Fibroblast of lung (primary cell): ENCODE measurements around the gene RUSC1. TPM values are rescaled to one million over a fixed set of nuclear protein-coding genes. Genes with fewer than 3 reads are reported as not detected.

Experiments
- DNase-seq, 2 donors: peaks; one replicate each; pipeline versions ENCODE4 v3.0.0 to v3.0.0-alpha.2; 2010; ENCODE audit warnings: low read depth in 2 of 2
- H2AFZ ChIP-seq: 2 replicates; pipeline ENCODE4 v1.5.1; 2012; ENCODE audit warnings: low read length, control low read depth, inconsistent platforms
- H3K27ac ChIP-seq: 2 replicates; pipeline ENCODE4 v1.5.1; 2011; ENCODE audit warnings: low read length, control low read depth; ENCODE audit not compliant: insufficient read depth
- H3K27me3 ChIP-seq: 2 replicates; pipeline ENCODE4 v1.5.1; 2011; ENCODE audit warnings: mild to moderate bottlenecking, low read length; ENCODE audit not compliant: control insufficient read depth, insufficient read depth
- H3K36me3 ChIP-seq: 2 replicates; pipeline ENCODE4 v1.5.1; 2011; ENCODE audit warnings: low read length; ENCODE audit not compliant: control insufficient read depth, insufficient read depth
- H3K4me1 ChIP-seq: 2 replicates; pipeline ENCODE4 v1.5.1; 2011; ENCODE audit warnings: low read length; ENCODE audit not compliant: control insufficient read depth, insufficient read depth; ENCODE audit errors: extremely low read depth
- H3K4me2 ChIP-seq: 2 replicates; pipeline ENCODE4 v1.5.1; 2011; ENCODE audit warnings: low read length, control low read depth; ENCODE audit not compliant: insufficient read depth; ENCODE audit errors: extremely low read depth
- H3K4me3 ChIP-seq, 4 experiments: fragments of 200-600 bp in 1 of 4; sonication (generic) in 1 of 4; replicated peaks in 1 of 4; 2 replicates each; pipeline ENCODE4 v1.5.1; 2011 to 2016; ENCODE audit warnings: low read length in 4 of 4, low read depth in 3 of 4, mild to moderate bottlenecking in 3 of 4, control low read depth in 2 of 4, inconsistent platforms in 1 of 4, mixed read lengths in 1 of 4; ENCODE audit not compliant: insufficient read depth in 1 of 4; ENCODE audit errors: control extremely low read depth in 1 of 4
- H3K79me2 ChIP-seq: 2 replicates; pipeline ENCODE4 v1.5.1; 2012; ENCODE audit warnings: mild to moderate bottlenecking, low read length, inconsistent platforms; ENCODE audit not compliant: control insufficient read depth, insufficient read depth
- H3K9ac ChIP-seq: 2 replicates; pipeline ENCODE4 v1.5.1; 2011; ENCODE audit warnings: mild to moderate bottlenecking, low read length, control low read depth; ENCODE audit not compliant: insufficient read depth
- H3K9me3 ChIP-seq: 2 replicates; pipeline ENCODE4 v1.5.1; 2012; ENCODE audit warnings: low read depth, low read length; ENCODE audit not compliant: control insufficient read depth, insufficient read depth
- H4K20me1 ChIP-seq: 2 replicates; pipeline ENCODE4 v1.5.1; 2011; ENCODE audit warnings: low read length; ENCODE audit not compliant: control insufficient read depth, insufficient read depth; ENCODE audit errors: extremely low read depth
- EZH2 ChIP-seq: IDR thresholded peaks from 2 replicates; pipeline ENCODE4 v1.5.1; 2012; ENCODE audit warnings: low read length, control low read depth, mild to moderate bottlenecking; ENCODE audit errors: missing control alignments
- polyA plus RNA-seq, 2 donors: library from polyadenylated mRNA; depleted of rRNA in 1 of 2; stranded (reverse) in 1 of 2; unstranded in 1 of 2; fragments of >200 nt; gene quantifications; 2 replicates each; pipeline ENCODE4 v1.2.1, GENCODE V29; 2011 to 2012; ENCODE audit warnings: missing spikeins in 1 of 2
- total RNA-seq: library from RNA; depleted of rRNA; stranded (reverse); fragments of >200 nt; gene quantifications from 2 replicates; pipeline ENCODE4 v1.2.1, GENCODE V29; 2014
- TF ChIP-seq, protein P1 (sequence below), 2 donors: IDR thresholded peaks in 1 of 2; conservative IDR thresholded peaks in 1 of 2; 1 replicate in 1 of 2; 2 replicates in 1 of 2; pipeline ENCODE4 v1.5.1; 2011 to 2012; ENCODE audit warnings: low read length in 2 of 2, control low read depth in 1 of 2, inconsistent platforms in 1 of 2, low read depth in 1 of 2, mild to moderate bottlenecking in 1 of 2

The RUSC1 gene
- total and polyA plus RNA-seq, 2 donors (not counting 1 experiment from before 2014, with no cell fraction given), result 12.6 to 16.4 TPM

DNA sequence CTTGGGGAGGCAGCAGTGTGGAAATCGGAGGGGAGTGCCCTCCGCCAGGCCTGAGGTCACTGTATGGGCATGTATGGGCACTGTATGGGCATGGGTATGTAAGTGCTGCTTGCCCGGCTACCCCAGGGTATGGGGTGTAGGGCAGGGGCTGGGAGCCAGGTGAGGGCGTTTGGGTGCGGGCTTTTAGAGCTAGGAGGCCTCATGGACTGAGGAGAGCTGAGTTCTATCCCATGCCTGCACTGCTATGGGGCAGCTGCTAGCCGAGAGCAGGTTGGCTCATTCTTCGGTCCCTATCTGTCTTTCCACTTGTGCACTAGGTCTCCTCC, 24.8 kb upstream of the RUSC1 start:
- Histone ChIP-seq H3K27me3 (peaks cover 42% of the 10 kb centered on the region), H3K4me3 (no peak overlapping the region), H3K4me2 (no peak overlapping the region), H3K79me2 (no peaks in the 10 kb centered on the region), H3K9ac (no peak overlapping the region), H3K4me1 (no peaks in the 10 kb centered on the region), H3K9me3 (no peaks in the 10 kb centered on the region), H4K20me1 (no peaks in the 10 kb centered on the region), H2AFZ (no peak overlapping the region), H3K36me3 (no peaks in the 10 kb centered on the region), H3K27ac (no peak overlapping the region)
- DNase-seq, result no peak
- no peak for TF ChIP-seq EZH2
- TF ChIP-seq, protein P1, sequence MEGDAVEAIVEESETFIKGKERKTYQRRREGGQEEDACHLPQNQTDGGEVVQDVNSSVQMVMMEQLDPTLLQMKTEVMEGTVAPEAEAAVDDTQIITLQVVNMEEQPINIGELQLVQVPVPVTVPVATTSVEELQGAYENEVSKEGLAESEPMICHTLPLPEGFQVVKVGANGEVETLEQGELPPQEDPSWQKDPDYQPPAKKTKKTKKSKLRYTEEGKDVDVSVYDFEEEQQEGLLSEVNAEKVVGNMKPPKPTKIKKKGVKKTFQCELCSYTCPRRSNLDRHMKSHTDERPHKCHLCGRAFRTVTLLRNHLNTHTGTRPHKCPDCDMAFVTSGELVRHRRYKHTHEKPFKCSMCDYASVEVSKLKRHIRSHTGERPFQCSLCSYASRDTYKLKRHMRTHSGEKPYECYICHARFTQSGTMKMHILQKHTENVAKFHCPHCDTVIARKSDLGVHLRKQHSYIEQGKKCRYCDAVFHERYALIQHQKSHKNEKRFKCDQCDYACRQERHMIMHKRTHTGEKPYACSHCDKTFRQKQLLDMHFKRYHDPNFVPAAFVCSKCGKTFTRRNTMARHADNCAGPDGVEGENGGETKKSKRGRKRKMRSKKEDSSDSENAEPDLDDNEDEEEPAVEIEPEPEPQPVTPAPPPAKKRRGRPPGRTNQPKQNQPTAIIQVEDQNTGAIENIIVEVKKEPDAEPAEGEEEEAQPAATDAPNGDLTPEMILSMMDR (conservative IDR thresholded peaks at IDR 0.05 in 1 of 2, IDR thresholded peaks at IDR 0.05 in 1 of 2; ENCODE audit: low read depth in 1 of 2, low read length in 2 of 2), result no peak

DNA sequence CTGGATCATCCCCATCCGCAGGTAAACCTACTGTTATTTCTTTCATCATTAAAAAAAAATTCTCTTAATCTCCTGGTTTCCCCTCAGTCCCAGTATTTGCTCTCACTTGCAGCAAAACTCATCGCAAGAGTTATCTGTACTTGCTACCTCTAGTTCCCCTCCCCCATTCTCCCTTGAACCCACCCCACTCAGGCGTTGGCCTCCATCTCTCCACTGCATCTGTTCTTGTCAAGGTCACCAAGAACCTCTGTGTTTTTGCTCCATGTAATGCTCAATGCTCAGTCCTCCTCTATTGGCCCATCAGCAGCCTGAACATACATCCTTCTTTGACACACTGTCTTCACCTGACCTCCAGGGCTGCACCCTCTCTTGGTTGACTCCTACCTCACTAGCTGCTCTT, 24.0 kb upstream of the RUSC1 start:
- no peak for DNase-seq

DNA sequence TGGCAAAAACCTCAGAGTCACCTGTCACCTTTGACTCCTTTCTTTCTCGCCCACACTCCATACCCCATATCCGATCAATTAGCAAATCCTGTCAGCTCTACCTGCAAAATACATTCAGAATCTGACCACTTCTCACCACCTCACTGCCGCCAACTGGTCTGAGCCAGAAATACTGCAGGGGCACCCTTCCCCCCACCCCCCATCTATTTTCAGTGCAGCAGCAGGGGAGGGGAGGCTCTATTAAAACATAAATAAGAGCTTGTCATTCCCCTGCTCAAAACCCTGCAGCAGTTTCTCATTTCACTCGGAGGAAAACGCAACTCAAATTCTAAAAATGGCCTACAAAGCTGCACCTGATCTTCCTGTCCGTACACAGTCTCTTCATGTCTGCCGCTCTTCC, 23.3 kb upstream of the RUSC1 start:
- H3K27ac ChIP-seq, result no peak overlapping the region
- no peak overlapping the region for H3K4me3 ChIP-seq
- no peaks in the 10 kb centered on the region for H3K4me1 ChIP-seq
- no peaks in the 10 kb centered on the region for H3K79me2 ChIP-seq
- H3K4me2 ChIP-seq, result no peak overlapping the region
- DNase-seq, result no peak
- no peak overlapping the region for H3K9ac ChIP-seq
- H3K9me3 ChIP-seq, result no peaks in the 10 kb centered on the region
- H4K20me1 ChIP-seq, result no peaks in the 10 kb centered on the region
- peaks cover 42% of the 10 kb centered on the region for H3K27me3 ChIP-seq
- H3K36me3 ChIP-seq, result no peaks in the 10 kb centered on the region
- TF ChIP-seq EZH2, result no peak
- TF ChIP-seq, protein P1 (conservative IDR thresholded peaks at IDR 0.05 in 1 of 2, IDR thresholded peaks at IDR 0.05 in 1 of 2; ENCODE audit: low read depth in 1 of 2, low read length in 2 of 2), result no peak
- no peak overlapping the region for H2AFZ ChIP-seq

More for the DNA sequence above, 24.0 kb upstream of the RUSC1 start:
- Histone ChIP-seq H3K27me3 (peaks cover 42% of the 10 kb centered on the region), H2AFZ (no peak overlapping the region), H3K9ac (no peak overlapping the region), H4K20me1 (no peaks in the 10 kb centered on the region), H3K36me3 (no peaks in the 10 kb centered on the region), H3K4me1 (no peaks in the 10 kb centered on the region), H3K9me3 (no peaks in the 10 kb centered on the region), H3K4me3 (no peak overlapping the region), H3K79me2 (no peaks in the 10 kb centered on the region), H3K4me2 (no peak overlapping the region), H3K27ac (no peak overlapping the region)
- TF ChIP-seq, protein P1 (conservative IDR thresholded peaks at IDR 0.05 in 1 of 2, IDR thresholded peaks at IDR 0.05 in 1 of 2; ENCODE audit: low read depth in 1 of 2, low read length in 2 of 2), result no peak
- TF ChIP-seq EZH2, result no peak
